ENCODE data around the gene NAT10.

The NAT10 gene

DNA sequence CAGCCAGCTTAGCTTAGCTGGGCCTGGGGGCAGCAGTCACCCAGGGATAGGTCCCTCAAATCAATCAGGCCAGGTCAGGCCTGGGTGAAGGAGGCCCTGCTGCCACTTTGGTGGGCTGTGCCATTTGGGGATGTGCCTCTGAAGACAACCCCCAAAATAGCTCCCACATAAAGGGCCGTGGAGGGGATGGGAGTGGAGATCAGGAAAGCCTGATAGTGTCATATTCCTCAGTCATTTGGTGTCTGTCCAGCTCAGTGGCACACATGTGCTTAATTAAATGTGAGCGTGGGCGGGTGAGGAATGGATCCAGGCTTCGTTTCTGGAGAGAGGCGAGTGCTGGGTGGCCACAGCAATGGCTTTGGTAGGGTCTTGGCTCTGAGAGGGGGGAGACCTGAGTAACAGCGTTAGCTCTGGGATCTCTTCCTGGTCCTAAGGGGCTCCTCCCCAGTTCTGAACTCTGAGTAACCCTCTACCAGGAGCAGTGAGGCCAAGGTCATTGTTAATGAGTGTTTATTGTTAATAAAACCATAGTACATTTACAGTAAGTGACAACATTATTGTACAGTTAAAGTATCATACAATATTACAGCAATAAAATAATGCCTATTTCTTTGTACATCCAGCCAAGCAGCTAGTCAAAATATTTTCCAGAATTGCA is 45.2 kb downstream of the NAT10 start:
- DNase-seq = no peak

DNA sequence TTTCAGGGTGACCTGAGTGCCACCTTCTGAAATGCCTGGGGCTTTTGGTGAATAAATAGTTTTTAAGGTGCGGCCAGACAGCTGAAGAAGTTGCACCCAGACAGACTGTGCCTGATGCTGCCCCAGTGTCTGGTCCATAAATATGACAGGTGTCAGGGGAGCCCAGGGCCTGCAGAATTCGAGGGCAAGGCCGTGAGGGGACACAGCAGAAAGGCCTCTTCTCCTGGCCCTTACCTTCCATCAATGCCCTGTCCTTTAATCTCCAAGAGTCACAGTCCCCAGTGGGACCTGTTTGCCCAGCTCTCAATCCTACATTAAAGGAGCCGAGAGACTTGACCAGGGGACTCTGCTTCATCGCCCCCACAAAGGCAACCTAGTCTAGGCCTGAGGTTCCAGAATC is 45.7 kb downstream of the NAT10 start:
- no peak for DNase-seq

DNA sequence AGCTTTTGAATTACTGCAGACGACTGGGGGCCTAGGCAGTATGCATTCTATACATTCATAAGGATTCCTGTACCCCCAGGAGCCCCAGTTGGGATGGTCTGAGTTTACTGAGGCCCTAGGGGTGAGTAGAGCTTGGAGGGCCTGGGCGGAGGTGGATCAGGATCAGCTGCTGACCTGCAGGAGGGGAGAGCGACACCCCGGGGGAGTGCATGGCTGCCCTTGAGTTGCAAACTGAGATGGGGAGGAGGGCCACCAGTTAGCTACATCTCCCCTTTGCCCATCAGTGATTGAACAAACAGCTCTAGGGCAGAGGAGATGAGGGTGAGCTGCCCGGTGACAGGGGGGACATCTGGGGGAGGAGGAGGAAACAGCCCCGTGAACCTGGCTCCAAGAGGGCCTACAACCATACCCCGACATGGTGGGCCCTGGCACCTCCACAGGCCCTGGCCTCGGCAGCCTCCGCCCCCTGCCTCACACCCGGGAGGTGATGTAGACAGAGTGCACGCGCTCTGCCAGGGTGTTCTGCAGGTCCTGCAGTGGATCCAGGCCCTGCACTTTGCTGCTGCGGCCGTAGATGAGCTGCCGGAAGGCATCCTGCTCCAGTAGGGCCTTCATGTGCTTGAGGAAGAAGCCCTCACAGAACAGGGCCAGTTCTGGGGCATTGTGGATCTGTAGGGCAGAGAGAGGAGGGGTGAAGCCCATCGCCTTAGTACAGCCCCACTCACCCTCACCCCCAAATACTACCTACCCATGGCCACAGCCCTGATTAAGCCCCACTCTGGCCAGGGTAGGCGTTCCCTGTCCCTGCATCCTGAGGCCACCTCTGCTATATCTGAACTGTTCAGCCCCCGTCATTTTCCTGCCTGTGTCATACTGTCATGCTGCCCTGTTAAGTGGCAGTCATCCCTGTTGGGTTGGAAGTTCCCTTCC is 46.8 kb downstream of the NAT10 start:
- DNase-seq = no peak

DNA sequence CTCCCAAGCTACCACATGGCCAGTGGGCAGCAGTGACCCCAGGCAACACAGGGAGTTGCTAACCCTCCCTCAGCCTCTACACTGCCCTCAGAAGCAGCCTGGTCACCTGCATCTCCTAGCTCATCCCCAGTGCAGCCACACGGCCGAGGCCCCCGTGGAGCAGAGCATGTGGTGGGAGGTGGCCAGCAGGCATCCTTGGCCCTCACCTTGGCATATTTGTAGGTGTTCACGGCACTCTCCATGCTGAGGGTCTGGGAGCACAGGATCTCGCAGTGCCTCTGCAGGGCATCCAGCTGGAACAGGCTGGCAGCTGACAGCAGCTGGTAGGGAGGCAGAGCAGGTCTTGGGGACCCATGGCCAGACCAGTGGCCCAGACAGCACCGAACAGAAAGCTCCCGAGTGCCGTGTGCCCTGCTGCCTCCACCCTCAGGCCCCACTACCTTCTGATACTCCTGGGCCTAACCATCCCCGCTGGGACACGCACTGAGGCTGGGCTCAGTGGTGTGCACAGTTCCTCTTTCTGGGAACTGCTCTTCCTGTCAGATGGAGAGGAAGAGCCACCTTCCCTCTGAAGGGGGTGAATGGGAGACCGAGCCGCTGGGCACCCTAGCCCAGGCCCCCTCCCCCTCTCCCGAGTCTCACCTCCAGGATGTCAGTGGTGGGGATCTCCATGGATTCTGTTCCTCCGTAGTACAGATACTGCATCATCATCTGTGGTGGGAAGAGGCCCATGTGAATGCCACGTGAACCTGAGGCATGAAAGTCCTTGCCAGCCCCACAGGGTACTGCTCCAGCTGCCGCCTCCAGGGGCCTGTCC is 48.8 kb downstream of the NAT10 start:
- DNase-seq = no peak

DNA sequence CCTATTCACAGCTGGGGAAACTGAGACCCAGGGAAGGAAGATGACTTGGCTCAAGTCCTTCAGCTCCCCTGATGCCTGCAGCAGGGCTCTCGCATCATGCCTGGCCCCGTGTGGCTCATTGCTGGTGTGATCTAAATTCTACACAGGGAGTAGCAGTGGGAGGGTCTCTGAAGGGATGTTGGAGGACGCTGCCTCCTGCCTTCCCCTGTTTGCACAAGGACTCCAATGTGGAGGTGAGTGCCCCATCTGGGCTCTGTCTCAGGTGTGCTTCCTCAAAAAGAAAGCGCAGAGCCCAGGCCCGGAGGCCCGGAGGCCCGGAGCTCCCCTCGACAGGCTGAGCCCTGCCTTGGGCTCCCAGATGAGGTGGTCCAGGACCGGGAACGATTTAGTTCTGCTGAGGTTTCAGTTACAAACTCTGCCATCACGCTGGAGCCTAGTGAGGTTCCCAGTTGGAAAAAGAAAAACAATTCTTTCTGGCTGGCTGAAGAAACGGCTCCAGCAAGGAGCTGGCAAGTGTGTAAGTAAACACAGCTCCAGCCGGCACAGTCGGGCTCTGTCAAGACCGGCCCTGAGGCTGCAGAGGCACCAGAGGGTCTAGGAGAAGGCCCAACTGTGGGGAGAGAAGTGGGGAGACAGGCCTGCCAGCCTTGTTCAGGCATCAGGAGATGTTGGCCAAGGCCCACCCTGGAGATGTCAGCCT is 49.8 kb downstream of the NAT10 start:
- no peak for DNase-seq

DNA sequence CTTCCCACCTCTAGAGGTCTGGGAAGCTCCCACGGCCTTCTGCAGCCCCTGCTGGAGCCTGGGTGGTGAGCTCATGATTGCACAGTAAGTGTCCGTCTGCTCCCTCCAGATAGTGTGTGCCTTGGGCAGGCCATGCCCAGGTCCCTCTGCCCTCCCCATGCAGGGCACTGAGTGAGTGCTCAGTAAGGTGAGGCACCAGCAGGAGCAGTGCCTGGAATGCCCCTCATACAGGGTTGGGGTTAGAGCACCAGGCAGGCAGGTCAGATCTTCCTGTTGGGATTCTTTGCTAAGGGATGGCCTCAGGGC is 50.3 kb downstream of the NAT10 start:
- no peak for DNase-seq

DNA sequence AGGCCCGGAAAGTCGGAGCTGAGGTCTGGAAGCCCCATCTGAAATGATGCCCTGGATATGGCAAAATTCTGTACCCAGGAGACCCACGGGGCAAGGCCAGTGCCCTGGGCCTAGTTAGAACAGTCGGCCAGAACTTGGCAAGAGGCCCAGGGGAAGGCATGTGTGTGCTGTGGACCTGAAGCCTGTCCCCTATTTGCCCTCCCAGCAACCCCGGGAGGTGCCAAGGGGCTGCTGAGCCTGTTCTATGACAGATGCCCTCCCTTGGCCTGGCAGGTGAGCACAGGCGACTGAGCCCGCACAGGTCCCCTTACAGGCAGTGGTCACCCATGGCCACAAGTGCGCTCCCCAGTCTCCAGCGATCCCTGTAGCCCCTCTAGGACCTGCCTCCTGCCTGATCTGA is 51.7 kb downstream of the NAT10 start:
- DNase-seq = no peak

DNA sequence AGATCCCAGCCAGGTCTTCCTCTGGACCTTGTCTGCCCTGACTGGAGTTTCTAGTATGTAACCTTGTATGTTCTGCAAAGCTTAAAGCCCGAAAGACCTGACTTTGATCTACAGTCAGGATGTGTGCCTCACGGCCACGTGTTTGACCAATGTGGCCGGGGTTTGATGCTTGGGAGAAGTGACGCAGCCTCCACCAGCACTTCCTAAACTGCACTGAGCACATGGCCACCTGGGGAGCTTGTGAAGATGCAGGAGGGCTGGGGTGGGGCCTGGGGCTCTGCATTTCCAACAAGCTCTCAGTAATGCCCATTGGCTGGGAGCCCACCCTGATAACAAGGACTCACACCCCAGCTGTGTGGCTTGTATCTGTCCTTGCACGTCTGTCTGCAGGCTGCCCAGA is 53.2 kb downstream of the NAT10 start:
- DNase-seq = no peak

DNA sequence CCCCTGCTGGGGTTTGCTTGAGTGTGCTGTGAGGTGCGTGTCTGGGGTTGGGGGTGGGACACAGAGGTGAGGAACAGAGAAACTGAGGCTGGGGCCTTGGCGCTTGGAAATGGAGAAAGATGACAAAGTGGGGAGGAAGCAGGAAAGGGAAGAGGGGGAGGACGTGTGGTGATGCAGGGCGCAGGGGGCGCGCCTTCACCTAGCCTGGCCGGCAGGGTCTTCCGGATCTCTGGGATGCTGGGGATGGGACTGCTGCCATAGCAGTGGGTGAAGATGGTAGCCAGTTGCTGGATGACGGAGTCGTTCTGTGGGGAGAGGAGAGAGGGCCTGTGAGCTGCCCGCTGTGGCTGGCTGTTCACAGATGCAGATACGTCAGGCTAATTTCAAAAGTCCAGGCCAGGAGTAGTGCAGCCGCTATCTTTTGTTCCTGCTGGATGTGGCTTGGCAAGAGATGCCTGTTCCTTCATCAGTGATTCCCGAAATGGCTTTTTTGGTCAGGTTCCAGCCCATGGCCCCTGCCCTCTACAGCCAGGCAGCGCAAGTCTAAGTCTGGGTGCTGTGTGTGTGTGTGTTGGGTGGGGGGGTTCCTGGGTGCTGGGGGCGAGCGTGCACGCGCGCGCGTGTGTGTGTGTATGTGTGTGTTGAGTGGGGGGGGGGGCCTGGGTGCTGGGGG is 54.8 kb downstream of the NAT10 start:
- no peak for DNase-seq

DNA sequence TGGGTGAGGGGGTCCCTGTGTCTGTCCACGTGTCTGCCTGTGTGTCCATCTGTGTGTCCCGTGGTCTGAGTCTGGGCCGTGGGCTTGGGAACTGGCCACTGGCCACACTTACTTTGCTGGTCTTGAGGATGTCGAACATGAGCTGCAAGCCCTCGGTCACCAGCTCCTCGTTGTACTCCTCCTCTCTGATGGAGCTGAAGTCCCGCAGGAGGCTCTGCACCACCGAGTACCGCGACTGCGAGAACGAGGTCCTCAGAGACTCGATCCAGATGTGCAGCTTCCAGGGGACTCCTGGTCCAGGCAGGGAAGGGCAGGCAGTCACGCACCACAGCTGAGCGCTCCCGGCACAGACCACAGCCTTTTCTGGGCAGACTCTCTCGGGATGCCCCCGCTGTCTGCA is 55.4 kb downstream of the NAT10 start:
- DNase-seq = no peak

DNA sequence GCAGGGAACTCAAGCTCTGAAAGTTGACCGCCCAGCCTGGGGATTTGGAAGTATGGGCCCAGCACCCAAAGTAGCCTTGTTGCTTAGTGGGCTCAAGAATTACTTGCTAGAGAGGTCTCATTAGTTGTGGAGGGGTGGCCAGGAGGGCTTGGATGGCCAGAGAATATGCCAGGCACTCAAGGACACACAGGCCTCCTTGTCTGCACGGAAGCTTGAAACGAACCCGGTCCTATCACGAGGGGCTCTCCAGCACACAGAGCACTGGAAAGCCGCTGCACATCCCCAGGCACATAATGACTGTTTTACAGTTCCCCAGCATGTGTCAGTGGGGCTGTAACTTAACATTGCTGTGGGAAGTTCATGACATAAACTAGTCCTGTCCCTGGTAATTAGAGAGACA is 55.9 kb downstream of the NAT10 start:
- DNase-seq = no peak

DNA sequence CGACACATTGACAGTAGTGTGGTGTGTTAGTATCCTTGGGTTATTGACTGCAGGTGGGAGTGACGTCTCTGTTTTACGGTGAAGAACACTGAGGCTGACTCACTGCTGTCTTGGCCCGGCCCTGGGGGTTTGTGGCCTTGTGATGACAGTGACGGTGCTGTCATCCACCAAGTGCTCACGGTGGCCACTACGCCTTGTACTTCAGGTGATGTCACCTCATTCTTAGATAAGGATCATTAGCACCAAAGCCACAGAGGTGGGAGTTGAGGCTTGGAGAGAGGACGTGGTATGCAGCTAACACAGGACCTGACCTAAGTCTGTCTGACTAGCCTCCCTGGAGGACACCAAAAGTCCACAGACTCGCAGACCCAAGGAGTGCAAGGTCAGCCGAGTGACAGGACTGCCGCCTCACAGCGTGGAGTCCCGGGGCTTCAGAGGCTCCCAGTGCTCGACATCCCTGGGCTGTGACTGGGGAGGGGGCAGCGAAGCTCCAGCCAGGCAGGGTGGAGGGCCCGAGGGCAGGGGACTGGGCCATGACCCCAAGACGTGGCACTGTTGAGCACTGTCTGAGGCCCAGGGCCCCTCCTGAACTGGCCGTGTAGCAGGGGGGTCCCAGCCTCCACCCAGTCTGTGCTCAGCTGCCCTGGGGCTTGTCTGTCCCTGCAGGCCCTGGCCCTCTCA is 56.5 kb downstream of the NAT10 start:
- DNase-seq = no peak

DNA sequence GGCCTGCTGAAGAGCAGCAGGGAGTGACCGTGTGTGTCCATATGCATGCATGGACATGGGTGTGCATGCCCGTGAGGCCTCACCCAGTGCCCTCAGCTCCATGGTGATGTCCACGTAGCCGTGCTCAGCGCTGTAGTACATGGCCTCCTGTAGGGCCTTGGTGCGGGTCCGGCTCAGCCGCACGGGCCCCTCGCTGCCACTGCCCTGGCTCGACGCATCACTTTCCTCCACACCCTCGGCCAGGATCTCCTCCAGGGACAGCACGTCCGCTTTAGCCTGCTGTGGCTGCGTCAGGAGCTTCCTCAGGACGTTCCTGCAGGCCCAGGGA is 57.0 kb downstream of the NAT10 start:
- no peak for DNase-seq

DNA sequence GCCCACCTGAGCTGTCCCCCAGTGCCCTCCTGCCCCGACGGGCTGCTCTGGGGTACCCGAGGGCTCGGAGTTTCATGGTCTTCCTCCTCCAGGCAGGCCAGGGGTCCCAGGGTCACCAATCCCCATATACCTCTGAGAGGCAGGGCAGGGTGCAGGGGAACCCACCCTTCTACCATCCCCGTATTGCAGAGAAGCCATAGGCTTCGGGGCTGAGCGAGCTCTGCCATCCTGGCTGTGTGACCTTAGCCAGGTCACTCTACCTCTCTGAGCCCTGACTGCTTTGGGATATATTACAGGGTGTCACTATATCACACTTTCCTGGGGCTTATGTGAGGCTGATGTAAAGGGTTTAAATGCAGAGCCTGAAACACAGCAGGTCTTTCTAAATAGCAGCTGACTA is 57.4 kb downstream of the NAT10 start:
- no peak for DNase-seq

DNA sequence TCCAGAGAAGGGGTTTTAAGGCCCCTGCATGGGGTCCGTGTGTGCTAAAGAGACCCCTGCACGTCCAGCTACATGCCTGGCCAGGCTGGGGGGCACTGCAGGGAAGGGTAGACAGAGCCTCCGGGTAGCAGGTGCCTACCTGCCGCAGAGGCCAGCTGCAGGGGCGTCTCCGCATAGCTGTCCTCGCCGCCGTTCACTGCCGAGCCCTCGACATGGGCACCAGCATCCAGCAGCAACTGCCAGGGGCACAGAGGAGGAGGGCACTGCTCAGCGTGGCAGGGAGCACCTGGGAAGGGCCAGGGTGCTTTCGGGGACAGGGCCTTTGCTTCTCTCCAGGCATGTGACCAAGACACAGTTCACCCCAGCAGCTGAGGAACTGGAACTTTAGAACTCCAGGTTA is 59.7 kb downstream of the NAT10 start:
- no peak for DNase-seq

DNA sequence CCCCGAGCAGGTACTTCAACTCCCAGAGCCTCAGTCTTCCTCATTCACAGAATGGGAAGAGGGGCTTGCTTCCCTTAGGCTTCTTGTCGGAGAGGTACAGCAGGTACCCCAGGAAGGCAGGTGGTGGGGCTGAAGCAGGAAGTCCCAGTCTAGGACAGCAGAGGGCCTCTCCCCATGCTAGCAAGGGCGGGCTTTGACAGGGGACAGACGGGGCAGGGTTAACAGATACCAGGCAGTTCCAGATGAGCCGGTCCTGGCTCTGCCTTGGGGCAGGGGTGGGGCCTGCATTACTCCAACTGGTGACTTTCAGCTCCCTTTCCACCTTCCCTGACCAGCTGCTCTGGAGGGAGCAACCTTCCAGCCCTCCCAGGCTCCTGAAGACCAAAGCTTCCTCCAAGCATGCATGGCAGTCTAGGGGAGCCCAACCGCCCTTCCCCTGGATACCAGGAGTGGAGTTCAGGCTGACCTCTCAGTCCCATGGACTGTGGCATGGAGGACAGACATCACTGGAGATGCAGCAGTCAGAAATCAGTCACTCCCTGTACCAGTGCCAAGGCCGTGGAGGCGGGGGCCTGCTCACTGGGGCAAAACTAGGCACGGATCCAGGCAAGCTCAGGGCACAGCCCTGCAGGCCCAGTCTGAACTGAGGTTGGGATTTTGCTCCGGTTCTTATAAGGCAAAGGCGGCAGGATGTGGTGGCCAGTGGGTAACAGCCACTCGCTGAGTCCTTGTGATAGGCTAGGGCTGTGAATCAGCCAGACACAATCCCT is 60.5 kb downstream of the NAT10 start:
- DNase-seq = peak in 1 of 2 experiments; percentile 40

DNA sequence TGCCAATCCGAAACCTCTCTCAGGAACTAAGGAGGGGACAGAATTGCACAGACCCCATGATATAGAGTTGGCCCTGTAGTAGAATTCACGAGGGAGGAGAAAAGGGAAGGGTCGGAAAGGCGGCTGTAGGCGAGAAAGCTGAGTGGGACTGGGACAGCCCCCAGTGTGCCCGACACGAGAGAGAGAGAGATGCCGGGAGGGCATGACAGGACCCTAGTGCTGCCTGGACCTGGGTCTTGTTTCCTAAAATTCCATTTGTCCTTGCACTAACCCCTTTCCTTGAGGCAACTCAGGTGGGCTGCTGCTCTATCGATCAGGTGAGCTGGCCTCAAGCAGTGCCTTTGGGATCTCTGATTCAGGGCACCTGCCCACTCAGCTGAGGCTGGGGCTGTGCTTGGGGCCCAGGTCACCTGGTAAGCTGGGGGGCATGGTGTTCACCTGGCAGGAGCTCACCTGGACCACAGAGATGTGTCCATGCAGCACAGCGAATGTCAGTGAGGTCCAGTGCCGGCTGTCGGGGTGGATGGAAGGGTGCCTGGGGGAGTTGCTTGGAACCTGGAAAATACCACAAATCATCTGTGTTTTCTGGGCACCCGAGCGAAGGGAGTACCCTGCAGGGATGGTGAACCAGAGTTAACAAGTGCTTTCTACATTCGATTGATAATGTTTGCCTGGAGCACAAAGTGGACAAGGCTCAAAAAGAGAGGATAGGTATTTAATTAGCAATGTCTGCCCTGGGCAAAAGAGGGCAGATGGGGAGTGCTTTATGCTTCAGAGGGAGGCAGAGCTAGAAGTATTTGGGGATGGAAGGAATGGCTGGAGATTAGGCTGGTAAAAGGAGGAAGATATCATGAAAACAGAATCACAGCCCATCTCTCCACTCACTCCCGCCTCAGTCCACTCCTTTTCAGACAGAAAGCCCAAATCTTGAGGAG is 61.6 kb downstream of the NAT10 start:
- DNase-seq = no peak

DNA sequence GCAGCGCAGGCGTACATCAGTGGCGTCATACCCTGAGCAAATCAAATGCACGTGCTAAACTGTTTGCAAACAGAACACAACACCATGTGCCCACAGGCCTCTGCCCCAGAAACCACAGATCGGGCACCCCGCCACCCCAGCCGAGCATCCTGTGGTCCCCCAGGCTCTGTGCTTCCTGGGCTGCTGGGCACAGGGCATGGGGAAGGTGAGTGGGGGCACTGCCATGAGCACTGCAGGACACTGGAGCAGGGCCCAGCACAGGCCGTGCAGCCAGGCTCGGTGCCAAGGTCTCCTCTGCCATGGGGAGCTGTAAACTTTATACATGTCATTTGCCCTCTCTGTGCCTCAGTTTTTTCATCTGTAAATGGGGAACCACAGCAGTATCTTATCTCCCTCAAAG is 62.5 kb downstream of the NAT10 start:
- no peak for DNase-seq

DNA sequence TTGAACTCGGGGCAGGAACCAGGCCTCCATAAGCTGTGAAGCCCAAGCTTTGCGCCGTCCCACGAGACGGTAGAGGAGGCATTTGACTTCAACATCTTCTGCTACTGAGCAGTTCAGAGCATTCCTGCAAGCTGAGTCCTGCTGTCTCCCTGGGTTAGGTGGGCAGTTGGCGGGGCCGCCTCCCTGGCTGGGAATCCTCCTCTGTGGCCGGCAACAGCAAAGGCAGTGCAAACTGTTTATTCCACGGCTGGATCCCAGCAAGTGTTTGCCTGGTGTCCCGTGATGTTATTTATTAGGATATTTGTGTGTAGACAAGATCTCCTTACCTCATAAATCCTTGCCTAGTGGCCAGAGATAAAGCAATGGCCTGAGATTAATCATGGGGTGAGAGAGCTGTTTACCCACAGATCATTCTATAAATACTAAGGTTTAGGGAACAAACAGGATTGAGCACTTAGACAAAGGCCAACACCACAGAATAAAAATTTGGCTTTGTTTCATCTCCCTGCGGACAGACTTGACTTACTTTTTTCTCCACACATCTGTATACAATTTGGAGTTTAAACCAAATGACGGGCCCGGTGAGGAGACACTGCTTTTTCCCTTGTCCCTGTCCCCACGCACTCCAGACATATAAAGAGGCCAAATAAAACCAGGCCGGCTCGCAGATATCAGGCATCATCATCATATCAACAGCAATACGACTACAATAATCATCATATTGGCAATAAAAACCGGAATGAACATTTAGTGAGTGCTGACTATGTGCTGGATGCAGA is 63.4 kb downstream of the NAT10 start:
- DNase-seq = no peak

Data from NCI-H526 (cell line).